ENCODE measurements around the gene NXF3.

DNA sequence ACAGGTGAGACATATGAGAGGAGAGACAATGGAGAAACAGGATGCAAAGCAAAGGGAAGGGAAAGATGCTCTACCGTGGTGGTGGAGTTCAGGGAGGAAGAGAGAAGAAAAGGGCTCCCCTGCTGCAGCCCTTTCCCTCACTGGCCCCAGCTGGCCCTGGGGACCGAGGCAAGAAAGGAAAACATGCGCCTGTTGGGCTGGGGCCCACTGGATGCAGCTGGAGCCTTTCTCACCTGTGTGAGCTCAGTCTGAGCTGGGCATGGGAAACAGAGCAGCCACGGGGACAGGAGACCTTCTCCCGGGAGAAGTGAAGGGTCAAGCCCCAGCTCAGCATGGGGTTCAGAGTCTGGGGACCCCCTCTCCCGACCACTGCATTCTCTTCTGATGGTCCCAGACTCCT, 11.9 kb downstream of the NXF3 start:
- TF ChIP-seq, protein P1, sequence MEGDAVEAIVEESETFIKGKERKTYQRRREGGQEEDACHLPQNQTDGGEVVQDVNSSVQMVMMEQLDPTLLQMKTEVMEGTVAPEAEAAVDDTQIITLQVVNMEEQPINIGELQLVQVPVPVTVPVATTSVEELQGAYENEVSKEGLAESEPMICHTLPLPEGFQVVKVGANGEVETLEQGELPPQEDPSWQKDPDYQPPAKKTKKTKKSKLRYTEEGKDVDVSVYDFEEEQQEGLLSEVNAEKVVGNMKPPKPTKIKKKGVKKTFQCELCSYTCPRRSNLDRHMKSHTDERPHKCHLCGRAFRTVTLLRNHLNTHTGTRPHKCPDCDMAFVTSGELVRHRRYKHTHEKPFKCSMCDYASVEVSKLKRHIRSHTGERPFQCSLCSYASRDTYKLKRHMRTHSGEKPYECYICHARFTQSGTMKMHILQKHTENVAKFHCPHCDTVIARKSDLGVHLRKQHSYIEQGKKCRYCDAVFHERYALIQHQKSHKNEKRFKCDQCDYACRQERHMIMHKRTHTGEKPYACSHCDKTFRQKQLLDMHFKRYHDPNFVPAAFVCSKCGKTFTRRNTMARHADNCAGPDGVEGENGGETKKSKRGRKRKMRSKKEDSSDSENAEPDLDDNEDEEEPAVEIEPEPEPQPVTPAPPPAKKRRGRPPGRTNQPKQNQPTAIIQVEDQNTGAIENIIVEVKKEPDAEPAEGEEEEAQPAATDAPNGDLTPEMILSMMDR (IDR thresholded peaks at IDR 0.05): no peak
- TF ChIP-seq POLR2A (IDR thresholded peaks at IDR 0.05): no peak

All from adrenal gland (tissue), 5 donors.